Measurements from ENCODE around the gene GDF15.
"Not testable (repeated sequence)": the region's sequence is repeated elsewhere in the genome, so short reads cannot be mapped to it uniquely, and the experiment has no call there.

The GDF15 gene

DNA sequence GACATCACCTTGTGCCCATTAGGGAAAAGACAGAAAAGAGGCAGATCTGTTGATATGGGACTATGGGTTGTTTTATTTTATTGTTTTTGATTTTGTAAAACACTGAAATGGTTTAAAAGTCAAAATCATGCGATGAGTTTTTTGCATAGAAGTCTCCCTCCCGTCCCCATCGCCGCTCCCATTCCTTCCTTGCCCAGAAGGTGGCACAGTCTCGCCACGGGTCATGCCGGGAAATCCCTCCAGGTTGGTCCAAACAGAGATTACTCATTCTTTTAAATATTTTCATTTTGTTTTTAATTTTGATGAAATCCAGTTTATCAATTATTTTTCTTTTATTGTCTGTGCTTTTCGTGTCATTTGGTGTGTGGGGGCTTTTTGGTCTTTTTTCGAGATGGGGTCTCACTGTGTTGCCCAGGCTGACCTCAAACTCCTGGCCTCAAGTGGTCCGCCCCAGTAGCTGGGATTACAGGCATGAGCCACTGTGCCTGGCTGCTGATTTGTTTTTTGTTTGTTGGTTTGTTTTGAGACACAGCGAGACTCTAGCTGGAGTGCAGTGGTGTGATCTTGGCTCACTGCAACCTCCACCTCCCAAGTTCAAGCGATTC lies 36.3 kb upstream of the GDF15 start (continued):
- 0 out of 2 replicates have a peak, but pooled peaks have one; percentile 21 for TF ChIP-seq GLIS1 (tag by site-specific recombination; IDR thresholded peaks at IDR 0.05)

DNA sequence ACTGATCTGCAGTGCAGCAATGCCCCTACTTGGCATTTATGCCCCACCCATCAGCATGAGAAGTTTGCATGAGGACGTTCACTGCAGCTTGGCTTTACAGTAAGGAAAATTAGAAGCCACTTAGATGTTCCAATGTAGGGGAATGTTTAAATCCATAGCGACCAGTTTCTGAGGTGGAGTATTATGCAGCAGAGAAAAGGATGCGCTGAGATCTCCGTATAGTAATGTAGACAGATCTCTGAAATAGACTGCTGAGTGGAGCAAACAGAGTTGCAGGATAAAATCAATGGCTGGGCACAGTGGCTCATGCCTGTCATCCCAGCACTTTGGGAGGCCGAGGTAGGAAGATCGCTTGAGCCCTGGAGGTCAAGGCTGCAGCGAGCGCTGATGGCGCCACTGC lies 35.5 kb upstream of the GDF15 start:
- CTCF ChIA-PET: interaction anchor here (0.6 to 4.6 kb wide), 14 partner anchors 10 to 539 kb away, joined by 3 to 117 read pairs (median 10); partner anchors contain the start of genes GDF15, LRRC25 and SSBP4

GRCh38 chr19:18351544-18351943 lies 34.4 kb upstream of the GDF15 start:
- Histone ChIP-seq H3K4me3 (ENCODE audit: low read depth, low read length) (no peak overlapping the region), H3K36me3 (ENCODE audit: control insufficient read depth in 2 of 2, insufficient read depth in 1 of 2, low read length in 2 of 2) (peaks cover 0 to 7% of the 10 kb centered on the region in 2 experiments; a peak in 1 of 3 replicates), H3K9me3 (ENCODE audit: control insufficient read depth, insufficient read depth, low read depth, low read length) (no peaks in the 10 kb centered on the region), H3K4me1 (ENCODE audit: control insufficient read depth, insufficient read depth, low read length) (no peaks in the 10 kb centered on the region), H3K27ac (ENCODE audit: extremely low read depth, low read depth, low read length) (no peak overlapping the region)
- TF ChIP-seq ZNF670 (tag by site-specific recombination; IDR thresholded peaks at IDR 0.05; ENCODE audit: low read depth) (no peak), ZNF121 (tag by site-specific recombination; IDR thresholded peaks at IDR 0.05) (peak; percentile 76)
- CTCF ChIA-PET: interaction anchor here (0.8 to 4.6 kb wide), 3 partner anchors 13 to 41 kb away, joined by 4 to 46 read pairs (median 22); no protein-coding TSS in a partner anchor
- POLR2A ChIA-PET: interaction anchor here (0.7 kb wide), 1 partner anchor 137 kb away, joined by 5 read pairs; no protein-coding TSS in a partner anchor

More for the DNA sequence above, 35.5 kb upstream of the GDF15 start:
- no peaks in the 10 kb centered on the region for H3K9me3 ChIP-seq (ENCODE audit: control insufficient read depth, insufficient read depth, low read depth, low read length)
- no peak overlapping the region for H3K27ac ChIP-seq (ENCODE audit: extremely low read depth, low read depth, low read length)
- no peaks in the 10 kb centered on the region for H3K4me1 ChIP-seq (ENCODE audit: control insufficient read depth, insufficient read depth, low read length)
- H3K36me3 ChIP-seq (ENCODE audit: control insufficient read depth in 2 of 2, insufficient read depth in 1 of 2, low read length in 2 of 2): peaks cover 0 to 1% of the 10 kb centered on the region in 2 experiments; a peak in 1 of 3 replicates
- no peak overlapping the region for H3K4me3 ChIP-seq (ENCODE audit: low read depth, low read length)
- POLR2A ChIA-PET: no interaction called here
- TF ChIP-seq SP2 (tag by site-specific recombination; IDR thresholded peaks at IDR 0.05) (no peak), ZNF146 (tag by site-specific recombination; IDR thresholded peaks at IDR 0.05) (peak; percentile 99)

- no peak overlapping the region for H3K4me3 ChIP-seq (ENCODE audit: low read depth, low read length)
- CTCF ChIA-PET: interaction anchor here (0.6 to 1.0 kb wide), 5 partner anchors 23 to 461 kb away, joined by 3 to 5 read pairs (median 3); partner anchors contain the start of gene GDF15
- no peaks in the 10 kb centered on the region for H3K9me3 ChIP-seq (ENCODE audit: control insufficient read depth, insufficient read depth, low read depth, low read length)
- TF ChIP-seq ZNF146 (tag by site-specific recombination; IDR thresholded peaks at IDR 0.05) (peak; percentile 97), IKZF3 (tag by site-specific recombination; IDR thresholded peaks at IDR 0.05) (no peak)
- no peaks in the 10 kb centered on the region for H3K4me1 ChIP-seq (ENCODE audit: control insufficient read depth, insufficient read depth, low read length)
- POLR2A ChIA-PET: no interaction called here
- peaks cover 0 to 21% of the 10 kb centered on the region in 2 experiments; a peak in 2 of 3 replicates for H3K36me3 ChIP-seq (ENCODE audit: control insufficient read depth in 2 of 2, insufficient read depth in 1 of 2, low read length in 2 of 2)
- H3K27ac ChIP-seq (ENCODE audit: extremely low read depth, low read depth, low read length): no peak overlapping the region
These were observed 32.5 kb upstream of the GDF15 start for GRCh38 chr19:18353378-18354005.

DNA sequence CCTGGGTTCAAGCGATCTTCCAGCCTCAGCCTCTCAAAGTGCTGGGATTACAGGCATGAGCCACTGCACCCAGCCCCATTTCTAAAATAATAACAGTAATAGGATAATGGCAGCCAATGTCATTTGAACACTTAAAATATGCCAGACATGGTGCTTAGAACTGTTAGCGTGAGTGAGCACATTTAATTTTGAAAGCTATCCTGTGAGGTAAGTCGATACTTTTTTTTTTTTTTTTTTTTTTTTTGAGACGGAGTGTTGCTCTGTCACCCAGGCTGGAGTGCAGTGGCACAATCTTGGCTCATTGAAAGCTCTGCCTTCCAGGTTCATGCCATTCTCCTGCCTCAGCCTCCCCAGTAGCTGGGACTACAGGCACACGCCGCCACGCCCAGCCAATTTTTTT lies 31.2 kb upstream of the GDF15 start:
- ChIA-PET CTCF (interaction anchor here (0.5 to 2.0 kb wide), 6 partner anchors 26 to 168 kb away, joined by 3 to 5 read pairs (median 4); no protein-coding TSS in a partner anchor), POLR2A (interaction anchor here (0.6 kb wide), 2 partner anchors 34 to 930 kb away, joined by 4 to 5 read pairs; no protein-coding TSS in a partner anchor)
- not testable (repeated sequence) for H3K4me3 ChIP-seq (ENCODE audit: low read depth, low read length); H3K4me1 ChIP-seq (ENCODE audit: control insufficient read depth, insufficient read depth, low read length); H3K27ac ChIP-seq (ENCODE audit: extremely low read depth, low read depth, low read length); H3K9me3 ChIP-seq (ENCODE audit: control insufficient read depth, insufficient read depth, low read depth, low read length)
- H3K36me3 ChIP-seq (ENCODE audit: control insufficient read depth in 2 of 2, insufficient read depth in 1 of 2, low read length in 2 of 2): peaks cover 0 to 23% of the 10 kb centered on the region in 2 experiments; a peak in 2 of 3 replicates

- Histone ChIP-seq H3K27ac (ENCODE audit: extremely low read depth, low read depth, low read length) (no peak overlapping the region), H3K9me3 (ENCODE audit: control insufficient read depth, insufficient read depth, low read depth, low read length) (no peaks in the 10 kb centered on the region), H3K36me3 (ENCODE audit: control insufficient read depth in 2 of 2, insufficient read depth in 1 of 2, low read length in 2 of 2) (peaks cover 0 to 26% of the 10 kb centered on the region in 2 experiments; a peak in 2 of 3 replicates), H3K4me3 (ENCODE audit: low read depth, low read length) (no peak overlapping the region), H3K4me1 (ENCODE audit: control insufficient read depth, insufficient read depth, low read length) (no peaks in the 10 kb centered on the region)
- POLR2A ChIA-PET: no interaction called here
- TF ChIP-seq ZNF624 (tag by site-specific recombination; IDR thresholded peaks at IDR 0.05) (peak; percentile 93; the same call in 1 of the 2 replicates), TRIM28 (IDR thresholded peaks at IDR 0.05; ENCODE audit: borderline replicate concordance, low read length) (peak; percentile 93), SETDB1 (IDR thresholded peaks at IDR 0.05; ENCODE audit: insufficient read length, low read length) (peak; percentile 89), MEIS1 (CRISPR knock-in tag; IDR thresholded peaks at IDR 0.05; ENCODE audit: borderline replicate concordance) (no peak), ZFP37 (tag by site-specific recombination; IDR thresholded peaks at IDR 0.05) (no peak)
- CTCF ChIA-PET: interaction anchor here (0.6 kb wide), 1 partner anchor 32 kb away, joined by 4 read pairs; no protein-coding TSS in a partner anchor
These were observed 28.9 kb upstream of the GDF15 start for GRCh38 chr19:18357041-18357440.
